HG03565 (cell line): ENCODE measurements around the gene NGLY1.

Experiments used
- ATAC-seq: cut with Tn5 transposase; IDR thresholded peaks from one replicate; pipeline ENCODE4 v1.9.1; 2021; ENCODE audit warnings: mild to moderate bottlenecking, moderate library complexity; ENCODE audit not compliant: unreplicated experiment

NGLY1 gene

DNA sequence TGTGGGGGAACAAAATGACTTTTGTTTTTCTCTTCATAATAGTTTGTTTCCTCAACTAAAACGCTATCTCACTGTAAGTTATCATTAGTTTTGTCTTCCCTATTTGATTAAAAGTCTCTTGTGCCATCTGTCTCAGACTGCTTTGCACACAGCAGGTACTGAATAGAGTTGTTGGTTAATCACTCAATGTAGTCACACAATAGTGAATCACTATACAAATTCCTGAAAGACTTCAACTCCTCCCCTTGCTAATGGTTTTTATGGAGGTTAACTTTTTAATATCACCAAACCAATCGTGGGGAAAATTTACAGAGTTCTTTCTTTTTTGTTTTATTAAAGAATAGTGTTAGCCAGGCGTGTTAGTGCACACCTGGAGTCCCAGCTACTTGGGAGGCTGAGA is 2.6 kb upstream of the NGLY1 start:
- ATAC-seq, result no peak

DNA sequence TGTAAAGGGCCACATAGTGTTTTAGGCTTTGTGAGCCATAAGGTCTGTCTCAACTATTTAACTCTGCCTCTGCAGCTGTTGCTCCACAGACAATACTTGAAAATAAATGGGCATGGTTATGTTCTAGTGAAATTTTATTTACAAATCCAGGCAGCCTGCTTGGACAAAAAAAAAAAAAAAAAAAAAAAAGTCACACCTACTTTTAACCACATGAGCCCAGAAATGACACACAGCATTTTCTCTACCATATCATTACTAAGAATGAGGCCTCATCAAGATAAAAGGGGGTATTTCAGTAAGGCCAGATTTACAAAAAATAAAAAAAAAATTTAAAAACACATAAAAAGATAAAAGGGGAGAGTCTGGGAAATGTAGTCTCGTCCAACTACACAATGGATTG is 1.7 kb upstream of the NGLY1 start:
- no peak for ATAC-seq

DNA sequence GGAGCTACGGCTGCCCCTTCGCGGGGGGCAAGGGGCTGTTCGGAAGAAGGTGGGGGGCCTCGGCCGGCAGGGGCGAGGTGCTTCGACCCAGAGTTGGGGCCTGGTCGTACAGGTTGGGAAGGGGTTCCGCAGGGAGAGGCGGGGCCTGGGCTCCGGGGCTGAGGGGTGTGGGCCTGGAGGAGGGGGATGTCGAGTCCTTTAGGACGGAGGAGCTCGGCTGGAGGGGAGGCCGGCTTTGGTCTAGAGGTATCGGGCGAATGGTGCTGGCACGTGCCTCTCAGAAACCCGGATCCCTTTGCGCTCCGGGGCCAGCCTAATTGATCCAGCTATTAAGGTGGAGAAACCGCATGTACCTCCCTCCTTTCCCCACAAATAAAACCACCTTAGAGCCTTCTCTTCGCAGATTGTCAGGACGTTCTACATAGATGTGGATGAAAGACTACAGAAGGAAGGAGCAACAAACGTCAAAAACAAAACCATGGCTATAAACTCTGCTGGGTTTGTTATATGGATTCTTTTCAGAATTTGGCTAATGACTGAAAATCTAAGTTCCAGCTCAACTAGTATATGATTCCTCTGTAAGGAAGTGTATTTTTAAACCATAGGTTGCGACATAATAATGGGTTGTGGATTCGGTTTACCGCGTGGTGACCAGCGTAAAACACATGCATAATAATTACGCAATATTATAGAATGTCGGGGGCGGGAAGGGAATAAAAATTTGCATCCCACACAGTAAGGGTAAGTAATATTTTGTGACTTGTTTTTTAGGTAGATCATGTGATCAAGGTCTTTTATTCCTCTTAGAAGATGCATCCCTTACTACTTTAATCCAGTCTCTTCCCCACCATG is 644 bp upstream of the NGLY1 start:
- ATAC-seq, result peak; percentile 4

GRCh38 chr3:25782636-25782937 is 656 bp downstream of the NGLY1 start:
- no peak for ATAC-seq

DNA sequence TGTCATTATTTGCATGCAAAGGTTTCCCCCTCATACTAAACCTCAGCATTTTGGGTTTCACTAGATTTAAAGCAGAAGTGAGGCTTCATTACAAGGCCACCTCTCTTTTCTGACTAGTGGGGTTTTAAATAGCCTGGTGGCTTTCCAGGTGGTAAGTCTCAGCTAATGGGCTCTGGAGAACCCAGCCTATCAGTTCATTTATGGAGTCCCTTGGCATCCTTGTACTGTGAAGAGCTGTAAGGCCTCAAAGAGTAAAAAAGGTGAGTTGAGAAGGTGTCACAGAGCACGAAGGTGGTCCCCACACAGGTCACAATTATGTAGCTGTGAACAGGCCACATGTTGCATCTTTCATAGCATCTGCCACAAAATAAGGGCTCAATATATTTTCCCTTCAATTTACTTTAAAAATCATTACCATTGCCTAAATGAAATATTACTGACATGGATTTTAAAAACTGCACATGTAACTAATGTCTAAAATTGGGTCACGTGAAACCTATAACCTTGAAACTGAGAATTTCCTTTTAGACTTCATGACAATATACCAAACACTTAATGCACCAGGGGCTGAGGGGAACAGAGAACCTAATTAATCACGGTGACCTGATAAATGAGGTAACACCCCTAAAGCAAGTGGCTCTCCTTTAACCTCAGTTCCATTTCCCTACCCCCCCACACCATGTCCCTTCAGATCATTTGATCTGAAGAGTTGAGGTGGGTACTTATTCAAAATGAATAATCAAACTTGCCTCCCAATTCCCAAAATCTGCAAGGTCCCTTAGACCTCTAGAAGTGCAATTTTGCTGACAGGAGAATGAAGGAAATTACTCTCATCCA is 1.3 kb downstream of the NGLY1 start:
- peak; percentile 50 for ATAC-seq

GRCh38 chr3:25781145-25781757 is 2.0 kb downstream of the NGLY1 start:
- ATAC-seq, result peak; percentile 0

GRCh38 chr3:25780618-25781017 is 2.6 kb downstream of the NGLY1 start:
- ATAC-seq, result no peak

DNA sequence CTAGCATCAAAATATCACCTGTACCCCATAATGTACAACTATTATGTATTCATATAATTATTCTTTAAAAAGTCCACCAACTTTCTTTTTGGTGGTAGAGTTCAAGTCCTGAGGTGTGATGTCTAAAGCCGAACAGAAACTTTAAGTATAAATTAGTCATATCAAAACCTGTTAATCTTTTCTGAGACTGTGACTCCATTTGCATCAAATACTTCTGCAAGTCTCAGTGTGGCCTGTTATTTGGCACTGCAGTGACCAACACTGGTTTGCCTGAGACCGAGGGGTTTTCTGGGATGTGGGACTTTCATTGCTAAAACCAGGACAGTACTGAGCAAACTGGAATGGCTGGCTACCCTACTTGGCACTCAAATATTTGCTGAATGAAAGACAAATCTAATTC is 7.3 kb downstream of the NGLY1 start:
- ATAC-seq, result no peak

DNA sequence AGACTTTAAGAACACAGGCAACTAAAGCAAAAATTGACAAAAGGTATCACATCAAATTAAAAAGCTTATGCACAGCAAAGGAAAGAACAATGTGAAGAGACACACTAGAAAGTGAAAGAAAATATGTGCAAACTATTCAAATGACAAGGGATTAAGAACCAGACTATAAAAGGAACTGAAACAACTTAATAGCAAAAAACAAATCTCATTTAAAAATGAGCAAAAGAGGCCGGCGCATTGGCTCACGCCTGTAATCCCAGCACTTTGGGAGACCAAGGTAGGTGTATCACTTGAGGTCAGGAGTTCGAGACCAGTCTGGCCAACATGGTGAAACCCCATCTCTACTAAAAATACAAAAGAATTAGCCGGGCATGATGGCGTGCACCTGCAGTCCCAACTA is 14.4 kb downstream of the NGLY1 start:
- peak; percentile 91 for ATAC-seq

GRCh38 chr3:25751725-25752124 is 31.5 kb downstream of the NGLY1 start:
- no peak for ATAC-seq

- no peak for ATAC-seq
Measured at GRCh38 chr3:25751048-25751447, 32.2 kb downstream of the NGLY1 start.

- ATAC-seq, result no peak
Measured at GRCh38 chr3:25749031-25749581, 34.1 kb downstream of the NGLY1 start.

DNA sequence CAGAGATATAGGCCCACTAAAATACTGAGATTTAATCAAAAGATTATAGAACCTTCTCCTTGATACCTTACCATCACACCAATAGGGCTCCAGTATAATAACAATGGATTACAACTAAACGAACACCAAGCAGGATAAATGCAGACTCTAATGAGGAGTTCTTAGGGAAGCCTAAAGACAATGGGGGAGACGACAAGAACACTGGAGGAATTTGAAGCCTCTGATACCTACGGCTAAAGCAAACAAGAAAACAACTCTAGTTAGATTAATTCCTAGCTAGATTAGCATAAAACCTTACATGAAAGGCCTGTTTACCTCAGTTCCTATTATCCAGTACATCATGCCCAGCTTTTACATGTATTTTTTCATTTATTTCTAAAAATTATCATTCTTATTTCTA is 35.1 kb downstream of the NGLY1 start:
- ATAC-seq, result no peak

GRCh38 chr3:25747033-25747432 is 36.2 kb downstream of the NGLY1 start:
- no peak for ATAC-seq

DNA sequence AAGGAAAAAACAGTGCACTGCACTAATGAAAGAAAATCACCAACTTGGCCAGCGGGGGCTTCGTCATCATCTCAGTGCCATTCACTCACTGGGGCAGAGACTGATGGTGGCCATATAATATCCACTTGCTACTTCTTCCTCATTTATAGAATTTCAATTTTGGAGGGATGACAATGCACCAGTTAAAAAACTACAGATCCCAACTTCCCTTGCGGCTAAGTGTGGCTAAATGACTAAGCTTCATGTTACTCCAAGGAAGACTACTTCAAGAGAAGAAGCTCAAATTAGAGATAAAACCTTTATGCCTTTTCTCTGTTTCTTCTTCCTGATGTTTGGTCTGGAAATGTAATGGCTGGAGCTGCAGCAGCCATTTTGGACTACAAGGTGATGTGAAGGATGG is 38.8 kb downstream of the NGLY1 start:
- ATAC-seq, result no peak

- no peak for ATAC-seq
Measured at GRCh38 chr3:25728101-25728500, 55.1 kb downstream of the NGLY1 start.

GRCh38 chr3:25727316-25727715 is 55.9 kb downstream of the NGLY1 start:
- no peak for ATAC-seq

DNA sequence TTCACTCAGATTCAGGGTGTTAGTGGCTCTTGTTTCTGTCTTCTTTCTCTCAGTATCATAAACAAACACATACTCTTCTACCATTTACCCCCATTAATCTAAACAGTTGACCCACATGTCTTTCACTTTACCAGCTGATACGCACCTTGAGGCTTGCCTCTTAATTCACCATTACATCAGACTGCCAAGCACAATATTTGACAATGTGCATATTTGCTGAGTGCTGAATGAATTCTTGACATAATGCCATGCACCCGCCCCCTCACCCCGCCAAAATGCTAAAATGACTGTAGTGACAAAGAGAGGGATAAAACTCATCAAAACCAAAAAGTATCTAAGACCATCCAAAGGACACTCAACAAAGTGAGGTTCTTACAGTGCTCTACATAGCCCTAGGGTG is 57.4 kb downstream of the NGLY1 start:
- ATAC-seq, result no peak

DNA sequence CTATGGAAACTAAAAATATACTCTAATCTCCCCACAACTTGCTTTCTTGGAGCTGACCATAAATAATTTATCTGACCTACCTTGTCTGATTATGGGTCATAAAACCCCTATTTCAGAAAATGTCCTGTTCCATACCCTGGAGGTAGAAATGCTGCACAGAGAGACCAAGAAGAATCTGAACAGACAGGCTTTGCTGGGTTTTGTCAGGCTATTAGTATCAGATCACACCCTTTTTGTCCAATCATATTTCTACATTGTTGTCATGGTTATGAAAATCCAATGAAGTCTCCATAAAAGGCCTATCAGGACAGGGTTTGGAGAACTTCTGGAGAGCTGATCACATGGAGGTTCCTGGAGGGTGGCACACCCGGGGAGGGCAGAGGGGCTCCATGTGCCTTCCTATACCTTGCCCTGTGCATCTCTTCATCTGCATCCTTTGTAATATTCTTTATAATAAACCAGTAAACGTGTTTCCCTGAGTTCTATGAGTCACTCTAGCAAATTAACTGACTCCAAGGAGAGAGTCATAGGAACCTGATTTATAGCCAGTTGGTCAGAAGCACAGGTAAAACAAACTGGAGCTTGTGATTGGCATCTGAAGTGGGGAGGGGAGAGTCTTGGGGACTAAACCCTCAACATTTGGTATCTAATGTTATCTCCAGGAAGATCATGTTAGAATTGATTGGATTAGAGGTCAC is 58.1 kb downstream of the NGLY1 start:
- no peak for ATAC-seq

DNA sequence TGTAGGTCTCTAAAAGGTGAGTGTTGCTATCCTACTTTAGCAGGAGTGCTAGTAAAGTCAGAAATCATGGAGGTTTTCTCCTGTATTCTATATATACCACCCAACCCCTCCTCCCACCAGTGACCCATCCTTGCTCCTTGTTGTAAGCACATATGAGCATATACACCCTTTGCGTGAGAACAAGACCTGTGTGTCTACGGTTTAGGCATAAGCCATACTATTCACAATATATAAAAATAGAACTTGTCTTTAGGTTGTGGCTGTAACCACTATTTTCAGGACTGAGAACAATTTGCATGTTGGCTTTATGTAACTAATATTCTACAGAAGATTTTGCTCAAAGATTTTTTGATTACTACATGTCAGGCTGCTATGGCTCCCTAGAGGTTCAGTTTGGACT is 59.4 kb downstream of the NGLY1 start:
- ATAC-seq, result peak; percentile 87

- ATAC-seq, result no peak
Measured at GRCh38 chr3:25719321-25719720, 63.9 kb downstream of the NGLY1 start.
